GM12874 (cell line): ENCODE measurements around the gene PRKCH.

Experiments
- TF ChIP-seq, protein P1 (sequence below): IDR thresholded peaks from 2 replicates; pipeline ENCODE4 v1.5.1; 2011; ENCODE audit warnings: low read depth, mild to moderate bottlenecking, control low read depth, low read length, moderate library complexity; ENCODE audit not compliant: insufficient read depth

Gene PRKCH

DNA sequence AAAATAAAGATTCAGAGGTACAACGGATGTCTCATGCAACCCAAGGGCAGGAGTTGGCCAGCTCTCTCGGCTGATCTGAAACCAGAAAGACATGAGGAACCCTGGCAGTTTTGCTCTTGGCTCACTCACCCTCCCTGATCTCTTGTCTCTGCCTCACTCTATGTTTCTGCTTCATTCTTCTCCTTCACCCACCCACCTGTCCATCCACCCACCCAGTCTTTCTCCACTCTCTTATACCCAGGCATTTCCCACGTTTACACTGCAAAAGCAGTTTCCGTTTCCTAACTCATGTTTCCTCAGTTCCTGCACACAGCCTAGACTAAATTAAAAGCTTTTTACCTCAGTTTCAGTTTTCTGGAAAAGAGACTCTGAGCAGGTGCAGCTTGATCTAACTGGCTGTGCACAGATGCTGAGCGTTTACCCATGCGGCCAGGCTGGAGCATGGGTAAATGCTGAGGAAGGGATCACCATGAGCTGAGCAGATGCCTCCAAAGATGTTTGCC lies 157.6 kb downstream of the PRKCH start:
- TF ChIP-seq, protein P1, sequence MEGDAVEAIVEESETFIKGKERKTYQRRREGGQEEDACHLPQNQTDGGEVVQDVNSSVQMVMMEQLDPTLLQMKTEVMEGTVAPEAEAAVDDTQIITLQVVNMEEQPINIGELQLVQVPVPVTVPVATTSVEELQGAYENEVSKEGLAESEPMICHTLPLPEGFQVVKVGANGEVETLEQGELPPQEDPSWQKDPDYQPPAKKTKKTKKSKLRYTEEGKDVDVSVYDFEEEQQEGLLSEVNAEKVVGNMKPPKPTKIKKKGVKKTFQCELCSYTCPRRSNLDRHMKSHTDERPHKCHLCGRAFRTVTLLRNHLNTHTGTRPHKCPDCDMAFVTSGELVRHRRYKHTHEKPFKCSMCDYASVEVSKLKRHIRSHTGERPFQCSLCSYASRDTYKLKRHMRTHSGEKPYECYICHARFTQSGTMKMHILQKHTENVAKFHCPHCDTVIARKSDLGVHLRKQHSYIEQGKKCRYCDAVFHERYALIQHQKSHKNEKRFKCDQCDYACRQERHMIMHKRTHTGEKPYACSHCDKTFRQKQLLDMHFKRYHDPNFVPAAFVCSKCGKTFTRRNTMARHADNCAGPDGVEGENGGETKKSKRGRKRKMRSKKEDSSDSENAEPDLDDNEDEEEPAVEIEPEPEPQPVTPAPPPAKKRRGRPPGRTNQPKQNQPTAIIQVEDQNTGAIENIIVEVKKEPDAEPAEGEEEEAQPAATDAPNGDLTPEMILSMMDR, result no peak

DNA sequence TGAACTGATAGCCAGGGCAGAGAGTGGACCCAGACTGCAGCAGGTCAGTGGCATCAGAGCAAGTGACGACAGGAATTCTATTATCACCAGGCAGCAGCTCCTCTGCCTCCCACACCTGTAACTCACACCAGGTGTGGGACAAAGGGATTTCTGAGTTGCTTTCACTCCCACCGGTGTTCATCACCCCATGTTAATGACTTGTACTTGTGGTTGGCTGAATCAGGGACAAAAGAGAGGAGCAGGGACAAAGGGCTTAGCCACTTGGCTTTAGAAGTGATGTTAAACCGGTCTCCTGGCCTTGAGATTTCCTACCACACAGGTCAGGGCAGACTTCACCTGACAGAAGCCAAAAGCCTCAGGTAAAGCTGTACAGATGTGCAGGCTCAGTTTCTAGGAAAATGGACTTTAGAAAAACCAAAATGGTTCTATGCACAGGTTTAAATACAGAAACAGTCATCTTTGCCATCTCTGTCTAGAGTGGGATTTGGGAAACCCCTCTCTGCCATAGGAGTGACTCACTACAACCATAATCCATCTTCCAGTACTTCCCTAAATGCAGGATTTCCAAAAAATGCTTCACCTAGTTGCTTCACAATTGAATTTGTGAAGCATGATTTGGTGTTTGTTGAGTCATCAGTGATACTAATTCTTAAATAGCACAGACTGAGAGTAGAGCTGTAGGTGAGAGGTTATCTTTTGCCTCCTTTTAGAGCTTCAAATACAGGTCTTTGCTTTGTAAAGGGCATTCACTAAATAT lies 158.5 kb downstream of the PRKCH start:
- TF ChIP-seq, protein P1, result no peak

DNA sequence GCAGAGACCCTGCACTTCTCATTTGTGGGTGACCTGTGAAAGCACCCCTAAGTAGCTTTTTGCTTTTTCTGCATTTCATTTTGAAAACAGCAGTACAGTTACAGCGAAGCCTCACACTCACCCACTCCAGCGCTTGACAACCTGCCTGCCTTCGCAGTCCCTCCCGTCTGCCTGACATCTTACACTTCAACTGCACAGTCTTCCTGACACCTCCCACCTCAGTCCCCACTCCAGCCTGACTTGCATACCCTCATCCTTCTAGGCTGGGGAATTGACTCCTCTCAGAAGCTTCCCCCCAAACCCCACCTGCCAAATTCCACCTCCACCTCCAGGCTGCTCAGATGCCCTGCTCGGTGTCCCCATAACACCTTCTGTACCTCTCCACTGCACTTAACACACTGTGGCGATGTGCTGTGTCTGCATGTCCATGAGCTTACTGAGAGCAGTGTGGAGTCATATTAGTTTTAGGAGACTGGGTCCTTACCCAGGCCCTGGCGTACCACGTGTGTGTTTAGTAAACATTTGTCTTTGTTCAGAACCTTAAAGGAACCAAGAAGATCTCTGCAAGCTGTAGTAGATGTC lies 159.4 kb downstream of the PRKCH start:
- TF ChIP-seq, protein P1, result no peak

GRCh38 chr14:61481701-61482100 lies 160.3 kb downstream of the PRKCH start:
- TF ChIP-seq, protein P1, result no peak

GRCh38 chr14:61482348-61483206 lies 161.2 kb downstream of the PRKCH start:
- TF ChIP-seq, protein P1, result no peak

DNA sequence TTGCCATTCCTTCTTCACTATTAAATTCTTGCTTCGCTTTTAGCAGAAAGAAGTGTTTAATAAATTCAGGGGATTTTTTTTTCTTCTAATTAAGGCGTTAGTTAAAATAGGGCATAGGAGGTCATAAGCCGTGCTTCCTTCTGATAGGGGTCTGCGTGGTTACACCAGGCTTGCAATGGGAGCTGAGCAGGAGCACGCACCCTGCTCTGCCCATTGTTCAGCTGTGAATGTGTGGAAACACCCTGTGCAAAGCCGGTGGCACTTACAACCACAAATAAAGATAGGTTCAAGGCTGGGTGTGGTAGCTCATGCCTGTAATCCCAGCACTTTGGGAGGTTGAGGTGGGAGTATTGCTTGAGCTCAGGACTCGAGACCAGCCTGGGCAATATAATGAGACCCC lies 162.1 kb downstream of the PRKCH start:
- TF ChIP-seq, protein P1, result no peak

DNA sequence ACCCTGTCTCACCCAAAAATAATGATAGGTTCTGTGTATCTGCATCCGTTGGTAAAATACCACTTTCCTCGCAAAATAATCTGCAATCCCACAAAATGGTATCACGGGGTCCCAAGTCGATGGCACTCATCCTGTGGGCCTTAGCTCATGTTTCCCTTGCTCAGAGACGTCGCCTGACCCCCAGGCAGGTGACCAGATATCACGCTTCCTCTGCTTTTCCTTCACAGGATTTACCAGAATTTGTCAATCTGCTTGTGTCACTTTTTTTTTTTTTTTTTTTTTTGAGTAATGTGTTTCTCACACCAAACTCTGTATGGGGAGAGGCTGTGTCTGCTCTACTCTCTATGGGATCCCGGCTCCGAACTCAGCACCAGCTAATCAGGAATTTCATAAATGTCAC lies 162.7 kb downstream of the PRKCH start:
- TF ChIP-seq, protein P1, result no peak
